ENCODE data around the gene METTL22. TPM values are rescaled to one million over a fixed set of nuclear protein-coding genes. Genes with fewer than 3 reads are reported as not detected.

METTL22 gene
- polyA plus RNA-seq, 1 of the 3 experiments (the other 2 are of a cell fraction) = 38.3 TPM

GRCh38 chr16:8630255-8630953 is 8.9 kb downstream of the METTL22 start:
- Histone ChIP-seq H3K4me1 (ENCODE audit: control insufficient read depth in 1 of 2, insufficient read depth in 2 of 2, low read depth in 1 of 2, low read length in 1 of 2) (peaks cover 0 to 8% of the 10 kb centered on the region in 2 experiments; a peak in 1 of 4 replicates), H4K20me1 (ENCODE audit: insufficient read depth) (no peaks in the 10 kb centered on the region), H3K9me2 (no peaks in the 10 kb centered on the region), H3K27ac (ENCODE audit: low read depth in 2 of 2, low read length in 1 of 2) (no peak overlapping the region), H3K36me3 (replicated peaks in 1 of 2; ENCODE audit: control insufficient read depth in 1 of 2, insufficient read depth in 2 of 2, low read length in 1 of 2) (peaks cover 31 to 83% of the 10 kb centered on the region in 2 experiments), H2AFZ (ENCODE audit: low read depth) (no peak overlapping the region), H3K79me2 (ENCODE audit: insufficient read depth) (peaks cover 15% of the 10 kb centered on the region; the same call in 1 of the 2 replicates), H3K4me2 (no peak overlapping the region), H3F3A (replicated peaks; ENCODE audit: insufficient read depth) (no peaks in the 10 kb centered on the region), H3K4me3 (ENCODE audit: low read depth in 2 of 2, low read length in 1 of 2) (no peak overlapping the region), H3K27me3 (ENCODE audit: insufficient read depth) (no peaks in the 10 kb centered on the region), H3K9ac (no peak overlapping the region), H3K9me3 (no peaks in the 10 kb centered on the region)
- TF ChIP-seq NRF1 (IDR thresholded peaks at IDR 0.05; ENCODE audit: low read depth, low read length) (no peak), RFX5 (IDR thresholded peaks at IDR 0.05; ENCODE audit: low read length) (no peak), FOXJ3 (CRISPR knock-in tag; IDR thresholded peaks at IDR 0.05) (no peak)
- WGBS (ENCODE audit: low lambda C conversion rate) = 93% methylated on average over 10 of the region's 11 CpGs
- ChIA-PET POLR2A (no interaction called here), CTCF (interaction anchor here (0.8 kb wide), 1 partner anchor 63 kb away, joined by 3 read pairs; no protein-coding TSS in a partner anchor)
- no peak for DNase-seq

DNA sequence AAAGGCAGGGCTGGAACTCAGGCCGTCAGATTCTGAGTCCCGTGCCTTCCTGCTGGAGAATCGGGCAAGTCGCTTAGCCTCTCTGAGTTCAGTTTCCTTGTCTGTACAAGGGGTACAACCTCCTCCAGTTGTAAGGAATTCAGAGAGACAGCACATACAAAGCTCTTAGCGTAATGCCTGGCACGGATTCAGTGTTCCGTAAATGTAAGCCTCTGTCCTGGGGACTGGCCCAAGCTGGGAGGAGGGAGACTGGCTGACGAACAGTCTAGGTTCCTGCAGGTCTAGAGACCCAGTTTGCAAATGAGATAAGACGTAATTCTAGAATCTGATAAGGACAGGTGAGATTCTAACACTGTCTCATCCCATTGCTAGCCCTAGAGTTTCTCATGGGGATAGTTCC is 9.9 kb downstream of the METTL22 start:
- CTCF ChIA-PET = no interaction called here
- H3K9me2 ChIP-seq = no peaks in the 10 kb centered on the region
- WGBS (ENCODE audit: low lambda C conversion rate) = 95% methylated on average over 9 of the region's 9 CpGs
- H3K4me3 ChIP-seq (ENCODE audit: low read depth in 2 of 2, low read length in 1 of 2) = no peak overlapping the region
- TF ChIP-seq JUND (IDR thresholded peaks at IDR 0.05) = no peak
- no peaks in the 10 kb centered on the region for H4K20me1 ChIP-seq (ENCODE audit: insufficient read depth)
- H3K79me2 ChIP-seq (ENCODE audit: insufficient read depth) = peaks cover 6% of the 10 kb centered on the region; the same call in 1 of the 2 replicates
- POLR2A ChIA-PET = no interaction called here
- peaks cover 26 to 83% of the 10 kb centered on the region in 2 experiments for H3K36me3 ChIP-seq (replicated peaks in 1 of 2; ENCODE audit: control insufficient read depth in 1 of 2, insufficient read depth in 2 of 2, low read length in 1 of 2)
- H3F3A ChIP-seq (replicated peaks; ENCODE audit: insufficient read depth) = no peaks in the 10 kb centered on the region
- H3K9me3 ChIP-seq = no peaks in the 10 kb centered on the region
- no peak overlapping the region for H3K9ac ChIP-seq
- H3K27ac ChIP-seq (ENCODE audit: low read depth in 2 of 2, low read length in 1 of 2) = no peak overlapping the region
- no peak overlapping the region for H2AFZ ChIP-seq (ENCODE audit: low read depth)
- no peaks in the 10 kb centered on the region for H3K27me3 ChIP-seq (ENCODE audit: insufficient read depth)
- DNase-seq = no peak
- H3K4me1 ChIP-seq (ENCODE audit: control insufficient read depth in 1 of 2, insufficient read depth in 2 of 2, low read depth in 1 of 2, low read length in 1 of 2) = peaks cover 0 to 5% of the 10 kb centered on the region in 2 experiments; a peak in 1 of 4 replicates
- H3K4me2 ChIP-seq = no peak overlapping the region

DNA sequence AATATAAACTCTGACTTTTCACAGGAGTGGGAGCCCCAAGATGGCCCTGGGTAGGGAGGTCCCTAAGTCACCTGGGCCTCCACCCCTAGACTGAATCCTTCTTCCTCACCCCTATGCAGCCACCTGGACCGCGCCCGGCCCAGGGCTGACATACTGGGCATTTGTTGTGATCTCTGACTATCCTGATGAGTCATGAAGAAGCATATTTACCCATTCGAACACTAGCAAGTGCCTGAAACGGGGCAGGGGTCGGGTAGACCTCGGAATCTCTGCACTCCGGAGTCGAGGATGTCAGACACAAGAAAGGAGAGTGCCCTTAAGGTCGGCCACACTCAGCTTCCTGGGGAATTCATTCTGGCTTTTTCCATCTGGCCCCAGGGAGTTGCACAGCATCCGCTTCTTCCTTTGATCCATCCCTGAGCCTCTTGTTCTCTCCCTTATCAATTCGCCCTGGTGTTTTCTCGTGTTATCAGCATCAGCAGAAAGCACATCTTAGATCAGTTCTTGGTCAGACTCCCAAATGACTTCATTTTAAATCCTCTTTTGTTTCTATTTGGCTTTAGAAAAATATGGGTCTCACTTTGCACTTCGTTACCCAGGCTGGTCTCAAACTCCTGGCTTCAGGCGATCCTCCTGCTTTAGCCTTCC is 10.4 kb downstream of the METTL22 start:
- CTCF ChIA-PET = no interaction called here
- WGBS (ENCODE audit: low lambda C conversion rate) = 72% methylated on average over 15 of the region's 15 CpGs
- no peak overlapping the region for H3K27ac ChIP-seq (ENCODE audit: low read depth in 2 of 2, low read length in 1 of 2)

More for the DNA sequence above, 10.4 kb downstream of the METTL22 start:
- POLR2A ChIA-PET = no interaction called here
- H3K9ac ChIP-seq = no peak overlapping the region
- H3K4me3 ChIP-seq (ENCODE audit: low read depth in 2 of 2, low read length in 1 of 2) = no peak overlapping the region
- H3K36me3 ChIP-seq (replicated peaks in 1 of 2; ENCODE audit: control insufficient read depth in 1 of 2, insufficient read depth in 2 of 2, low read length in 1 of 2) = peaks cover 30 to 88% of the 10 kb centered on the region in 2 experiments
- H3K79me2 ChIP-seq (ENCODE audit: insufficient read depth) = peaks cover 6% of the 10 kb centered on the region; the same call in 1 of the 2 replicates
- no peak overlapping the region for H2AFZ ChIP-seq (ENCODE audit: low read depth)
- H3K4me1 ChIP-seq (ENCODE audit: control insufficient read depth in 1 of 2, insufficient read depth in 2 of 2, low read depth in 1 of 2, low read length in 1 of 2) = peaks cover 0 to 5% of the 10 kb centered on the region in 2 experiments; a peak in 1 of 4 replicates
- TF ChIP-seq, protein P1, sequence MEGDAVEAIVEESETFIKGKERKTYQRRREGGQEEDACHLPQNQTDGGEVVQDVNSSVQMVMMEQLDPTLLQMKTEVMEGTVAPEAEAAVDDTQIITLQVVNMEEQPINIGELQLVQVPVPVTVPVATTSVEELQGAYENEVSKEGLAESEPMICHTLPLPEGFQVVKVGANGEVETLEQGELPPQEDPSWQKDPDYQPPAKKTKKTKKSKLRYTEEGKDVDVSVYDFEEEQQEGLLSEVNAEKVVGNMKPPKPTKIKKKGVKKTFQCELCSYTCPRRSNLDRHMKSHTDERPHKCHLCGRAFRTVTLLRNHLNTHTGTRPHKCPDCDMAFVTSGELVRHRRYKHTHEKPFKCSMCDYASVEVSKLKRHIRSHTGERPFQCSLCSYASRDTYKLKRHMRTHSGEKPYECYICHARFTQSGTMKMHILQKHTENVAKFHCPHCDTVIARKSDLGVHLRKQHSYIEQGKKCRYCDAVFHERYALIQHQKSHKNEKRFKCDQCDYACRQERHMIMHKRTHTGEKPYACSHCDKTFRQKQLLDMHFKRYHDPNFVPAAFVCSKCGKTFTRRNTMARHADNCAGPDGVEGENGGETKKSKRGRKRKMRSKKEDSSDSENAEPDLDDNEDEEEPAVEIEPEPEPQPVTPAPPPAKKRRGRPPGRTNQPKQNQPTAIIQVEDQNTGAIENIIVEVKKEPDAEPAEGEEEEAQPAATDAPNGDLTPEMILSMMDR (IDR thresholded peaks at IDR 0.05) = no peak
- no peak for TF ChIP-seq YY1 (IDR thresholded peaks at IDR 0.05; ENCODE audit: low read depth)
- no peak for TF ChIP-seq EP300 (IDR thresholded peaks at IDR 0.05; ENCODE audit: borderline replicate concordance in 1 of 2, low read depth in 1 of 2, low read length in 1 of 2)
- no peak for TF ChIP-seq NRF1 (IDR thresholded peaks at IDR 0.05; ENCODE audit: low read depth, low read length)
- TF ChIP-seq FOXM1 (IDR thresholded peaks at IDR 0.05; ENCODE audit: low read depth) = no peak
- no peaks in the 10 kb centered on the region for H3K9me3 ChIP-seq
- no peaks in the 10 kb centered on the region for H3F3A ChIP-seq (replicated peaks; ENCODE audit: insufficient read depth)
- H3K4me2 ChIP-seq = no peak overlapping the region
- no peaks in the 10 kb centered on the region for H3K9me2 ChIP-seq
- no peak for DNase-seq
- no peaks in the 10 kb centered on the region for H4K20me1 ChIP-seq (ENCODE audit: insufficient read depth)
- no peaks in the 10 kb centered on the region for H3K27me3 ChIP-seq (ENCODE audit: insufficient read depth)
